ENCODE results near the gene PICK1.
"Not testable (repeated sequence)": the region's sequence is repeated elsewhere in the genome, so short reads cannot be mapped to it uniquely, and the experiment has no call there.

PICK1 gene

GRCh38 chr22:38097557-38098409, 40.6 kb downstream of the PICK1 start:
- peak; percentile 70 for DNase-seq

DNA sequence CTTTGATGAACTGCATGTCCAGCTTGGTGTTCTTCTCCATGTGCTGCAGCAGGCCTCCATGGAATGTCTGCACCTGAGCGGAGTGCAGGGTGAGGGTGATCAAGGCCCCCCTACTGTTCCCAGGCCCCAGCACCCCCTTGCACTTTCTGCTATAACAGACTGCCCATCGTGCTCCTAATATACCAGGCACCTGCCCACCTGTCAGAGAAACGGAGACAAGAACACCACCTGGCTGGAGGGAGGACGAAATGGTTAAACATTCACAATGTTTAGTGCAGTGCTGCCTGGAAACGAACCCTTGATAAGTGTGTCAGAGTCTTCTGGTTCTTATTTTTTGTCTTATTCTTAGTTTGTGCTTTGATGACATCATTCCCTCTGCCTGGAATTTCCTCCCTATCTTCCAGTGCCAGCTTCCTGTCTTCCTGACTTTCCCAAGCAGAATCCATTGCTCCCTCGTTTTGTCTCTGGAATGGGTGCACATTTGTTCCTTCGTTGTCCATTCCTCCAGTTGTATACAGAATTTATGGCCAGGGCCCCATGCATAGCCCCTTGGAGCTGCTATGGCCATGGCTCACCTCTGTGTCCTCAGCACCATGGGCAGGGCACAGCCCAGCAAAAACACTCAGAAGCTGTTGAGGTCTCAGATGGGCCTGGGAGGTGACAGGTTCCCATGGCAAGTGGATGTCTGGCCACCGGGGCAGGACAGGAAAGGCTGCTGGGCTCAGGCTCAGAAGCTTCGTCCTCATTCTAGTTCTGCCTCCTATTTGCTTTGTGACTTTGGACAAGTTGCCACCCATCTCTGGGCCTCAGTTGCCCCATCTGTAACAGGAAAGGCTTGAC, 41.4 kb downstream of the PICK1 start:
- DNase-seq: no peak

DNA sequence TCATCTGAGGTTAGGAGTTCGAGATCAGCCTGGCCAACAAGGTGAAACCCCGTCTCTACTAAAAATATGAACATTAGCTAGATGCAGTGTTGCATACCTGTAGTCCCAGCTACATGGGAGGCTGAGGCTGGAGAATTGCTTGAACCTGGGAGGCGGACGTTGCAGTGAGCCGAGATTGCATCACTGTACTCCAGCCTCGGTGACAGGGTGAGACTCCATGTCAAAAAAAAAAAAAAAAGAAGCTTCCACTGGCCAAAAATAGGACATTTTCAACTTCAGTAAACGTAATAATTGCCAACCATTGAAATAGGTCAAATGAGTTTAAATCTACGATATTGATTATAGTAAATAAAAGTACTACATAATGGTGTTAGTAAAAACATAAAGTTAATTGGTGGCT, 46.4 kb downstream of the PICK1 start:
- DNase-seq: no peak

DNA sequence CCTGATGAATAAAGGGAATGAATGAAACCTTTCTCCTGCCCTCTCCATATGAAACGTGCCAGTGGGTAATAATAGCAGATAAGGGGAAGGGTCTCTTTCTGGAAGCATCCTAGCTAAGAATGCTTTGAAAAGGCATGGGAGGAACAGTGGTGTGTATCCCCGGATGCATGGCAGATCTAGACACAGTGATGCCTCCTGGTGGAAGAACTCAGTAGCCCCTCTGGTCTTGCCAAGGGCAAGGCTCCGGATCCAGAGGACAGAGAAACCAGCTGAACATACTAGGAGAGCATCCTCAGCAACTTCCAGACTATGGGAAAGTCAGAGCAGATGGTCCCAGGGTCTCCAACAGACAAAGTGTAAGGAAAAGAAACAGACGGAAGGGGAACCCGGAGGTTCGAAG, 46.9 kb downstream of the PICK1 start:
- no peak for DNase-seq

GRCh38 chr22:38106814-38107578, 49.8 kb downstream of the PICK1 start:
- no peak for DNase-seq

DNA sequence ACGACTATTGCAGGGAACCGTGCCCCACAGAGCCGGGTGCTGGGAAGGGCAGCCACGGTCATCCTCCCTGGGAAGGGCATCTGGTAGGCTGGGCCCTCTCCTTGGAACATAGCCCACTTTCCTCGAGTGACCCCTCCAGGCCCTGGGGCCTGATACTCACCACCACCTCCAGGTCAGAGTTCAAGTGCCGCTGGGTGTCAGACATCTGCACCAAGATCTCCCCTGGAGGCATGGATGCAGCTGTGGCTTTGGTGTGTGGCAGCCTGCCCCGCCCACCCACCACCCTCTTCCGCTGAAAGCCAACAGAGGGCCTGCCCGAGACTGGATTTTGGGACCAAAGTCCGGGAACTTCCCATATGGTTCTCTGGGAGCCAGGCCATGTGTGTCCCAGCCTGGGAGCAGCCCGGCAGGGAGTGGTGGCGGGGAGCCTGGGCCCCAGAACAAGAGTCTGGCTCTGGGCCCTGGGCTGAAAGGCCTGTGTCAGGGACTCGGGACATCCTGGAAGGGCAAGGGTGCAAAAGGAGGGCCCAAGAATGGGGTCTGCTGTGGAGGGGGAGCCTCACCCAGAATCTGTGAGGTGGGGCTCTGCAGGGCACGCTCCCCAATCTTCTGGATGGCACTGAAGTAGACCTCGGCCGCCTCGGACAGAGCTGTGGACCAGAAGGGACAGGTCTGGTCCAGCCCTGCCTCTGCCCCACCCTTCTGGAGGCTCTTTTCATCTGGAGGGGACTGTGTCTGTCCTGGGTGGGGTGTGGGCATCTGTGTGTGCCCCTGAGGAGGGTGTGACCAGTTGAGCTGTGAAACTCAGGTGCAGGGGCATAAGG, 50.7 kb downstream of the PICK1 start:
- no peak for DNase-seq

DNA sequence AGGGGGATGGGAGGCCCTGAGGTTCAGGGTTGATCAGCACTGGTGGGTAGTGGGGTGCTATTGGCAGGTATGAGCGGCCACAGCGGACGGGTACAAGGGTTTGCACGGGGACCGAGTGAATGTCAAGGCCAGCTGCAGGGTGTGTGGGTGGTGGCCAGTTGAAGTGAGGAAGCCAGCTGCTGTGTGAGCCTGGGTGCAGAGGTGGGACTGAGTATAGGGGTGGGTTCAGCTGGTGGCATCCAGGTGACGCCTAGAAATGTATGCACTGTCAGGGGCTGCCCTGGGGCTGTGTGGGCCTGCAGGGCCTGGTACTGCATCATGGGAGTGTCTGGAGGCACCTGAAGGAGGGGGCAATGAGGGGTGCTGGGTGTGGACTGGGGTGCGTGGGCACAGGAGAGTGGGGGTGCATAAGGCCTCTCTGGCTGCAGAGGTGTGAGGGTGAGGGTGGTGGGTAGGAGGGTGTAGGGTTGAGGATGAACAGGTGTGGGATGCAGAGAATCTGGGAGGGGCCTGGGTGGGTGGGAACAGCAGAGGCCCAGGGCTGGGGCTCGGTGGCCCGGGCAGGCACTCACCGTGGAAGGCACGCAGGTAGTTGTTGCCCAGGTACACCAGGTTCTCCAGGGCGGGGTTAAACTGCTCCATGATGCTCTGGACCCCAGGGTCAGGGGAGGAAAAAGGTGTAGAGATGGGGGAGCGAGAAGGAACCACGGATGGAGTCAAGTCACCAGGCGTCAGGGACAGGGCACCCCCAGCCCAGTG, 51.5 kb downstream of the PICK1 start:
- peak; percentile 24 for DNase-seq

DNA sequence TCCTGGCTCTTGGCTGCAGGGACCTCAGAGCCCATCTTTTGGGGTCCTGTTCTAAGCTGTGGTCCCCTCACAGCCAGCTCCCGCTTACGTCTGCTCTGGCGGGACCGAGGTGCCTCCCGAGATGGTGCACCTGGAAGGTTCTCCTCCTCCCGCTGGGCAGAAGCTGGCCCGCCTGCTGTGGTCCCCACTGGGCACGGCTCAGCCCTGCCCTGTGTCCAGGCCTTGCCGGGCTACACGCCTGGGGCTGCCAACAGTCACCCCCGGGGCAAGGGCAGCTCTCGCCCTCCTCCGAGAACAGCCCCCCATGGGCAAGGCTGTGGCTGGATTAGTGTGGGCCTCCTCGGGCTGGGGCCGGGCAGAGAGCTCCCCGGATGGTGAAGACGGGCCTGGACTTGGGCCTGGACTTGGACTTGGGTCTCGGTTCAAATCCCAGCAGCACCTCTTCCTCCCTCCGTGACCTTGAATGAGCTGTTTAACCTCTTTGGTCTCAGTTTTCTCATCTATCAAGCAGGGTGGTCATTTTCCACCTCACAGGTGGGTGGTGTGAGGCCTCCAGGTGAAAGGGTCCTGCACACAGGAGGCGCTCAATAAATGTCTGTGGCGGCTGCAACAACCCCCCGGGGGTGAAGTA, 52.3 kb downstream of the PICK1 start:
- peak; percentile 93 for DNase-seq

DNA sequence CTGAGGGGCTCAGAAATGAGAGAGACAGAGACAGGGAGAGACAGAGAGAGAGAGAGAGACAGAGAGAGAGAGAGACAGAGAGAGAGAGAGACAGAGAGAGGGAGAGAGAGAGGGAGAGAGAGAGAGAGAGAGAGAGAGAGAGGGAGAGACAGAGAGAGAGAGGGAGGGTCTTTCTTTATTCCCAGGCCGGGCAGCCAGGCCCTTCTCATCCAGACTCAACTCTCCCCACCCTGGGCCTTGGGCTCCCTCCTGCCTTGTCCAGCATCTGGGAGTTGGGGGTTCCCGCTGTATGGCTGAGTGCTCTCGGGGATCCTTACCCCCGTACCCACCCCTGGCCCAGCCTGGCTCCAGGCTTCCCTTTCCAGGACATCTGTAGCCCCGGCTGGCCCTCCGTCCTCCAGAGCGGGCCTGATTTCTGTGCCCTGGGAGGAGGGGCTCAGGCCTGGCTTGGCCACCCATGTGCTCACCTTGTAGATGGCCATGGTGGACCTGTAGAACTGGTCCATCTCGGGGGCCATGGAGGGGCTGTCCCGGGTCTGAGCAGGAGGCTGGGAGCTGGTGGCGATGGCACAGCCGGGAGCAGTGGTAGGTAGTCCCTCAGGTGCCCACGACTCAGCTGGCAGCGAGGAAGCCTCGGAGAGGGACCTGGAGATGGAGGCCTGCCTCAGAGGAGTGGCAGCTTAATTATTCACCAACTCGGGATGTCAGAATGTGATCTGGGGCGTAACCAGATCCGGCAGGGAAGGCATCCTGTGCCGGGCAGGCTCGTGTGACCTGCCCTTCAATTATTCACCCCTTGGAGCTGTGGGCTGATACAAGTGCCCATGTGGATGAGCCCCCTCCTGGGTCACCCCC, 53.0 kb downstream of the PICK1 start, which contains the start of gene BAIAP2L2:
TSS of gene BAIAP2L2 (minus strand) at position 677 of the 855 bp plus-strand sequence. CDS start at position 518, 159 bp downstream.
- peak; percentile 15 for DNase-seq

GRCh38 chr22:38110863-38111852, 54.0 kb downstream of the PICK1 start:
- no peak for DNase-seq

- DNase-seq: no peak
Measured at GRCh38 chr22:38111925-38112355, 54.7 kb downstream of the PICK1 start.

DNA sequence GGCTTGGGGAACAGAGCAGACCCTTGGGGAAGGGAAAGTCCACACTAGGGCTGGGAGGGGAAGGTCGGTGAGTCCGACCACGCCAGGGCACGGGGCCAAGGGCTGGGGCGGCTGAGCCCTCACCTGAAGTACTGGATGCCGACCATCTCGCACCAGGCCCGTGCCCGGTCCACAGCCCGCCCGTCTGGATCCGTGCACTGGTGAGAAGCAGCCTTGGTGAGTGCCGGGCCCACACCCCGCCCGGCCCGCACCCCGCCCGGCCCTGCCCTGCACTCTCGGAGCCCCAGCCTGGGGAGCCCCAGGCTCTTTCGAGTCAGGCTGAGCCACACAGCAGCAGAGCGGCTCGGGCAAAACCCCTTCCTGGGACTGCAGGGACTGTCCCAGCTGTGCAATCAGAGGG, 55.2 kb downstream of the PICK1 start:
- no peak for DNase-seq

DNA sequence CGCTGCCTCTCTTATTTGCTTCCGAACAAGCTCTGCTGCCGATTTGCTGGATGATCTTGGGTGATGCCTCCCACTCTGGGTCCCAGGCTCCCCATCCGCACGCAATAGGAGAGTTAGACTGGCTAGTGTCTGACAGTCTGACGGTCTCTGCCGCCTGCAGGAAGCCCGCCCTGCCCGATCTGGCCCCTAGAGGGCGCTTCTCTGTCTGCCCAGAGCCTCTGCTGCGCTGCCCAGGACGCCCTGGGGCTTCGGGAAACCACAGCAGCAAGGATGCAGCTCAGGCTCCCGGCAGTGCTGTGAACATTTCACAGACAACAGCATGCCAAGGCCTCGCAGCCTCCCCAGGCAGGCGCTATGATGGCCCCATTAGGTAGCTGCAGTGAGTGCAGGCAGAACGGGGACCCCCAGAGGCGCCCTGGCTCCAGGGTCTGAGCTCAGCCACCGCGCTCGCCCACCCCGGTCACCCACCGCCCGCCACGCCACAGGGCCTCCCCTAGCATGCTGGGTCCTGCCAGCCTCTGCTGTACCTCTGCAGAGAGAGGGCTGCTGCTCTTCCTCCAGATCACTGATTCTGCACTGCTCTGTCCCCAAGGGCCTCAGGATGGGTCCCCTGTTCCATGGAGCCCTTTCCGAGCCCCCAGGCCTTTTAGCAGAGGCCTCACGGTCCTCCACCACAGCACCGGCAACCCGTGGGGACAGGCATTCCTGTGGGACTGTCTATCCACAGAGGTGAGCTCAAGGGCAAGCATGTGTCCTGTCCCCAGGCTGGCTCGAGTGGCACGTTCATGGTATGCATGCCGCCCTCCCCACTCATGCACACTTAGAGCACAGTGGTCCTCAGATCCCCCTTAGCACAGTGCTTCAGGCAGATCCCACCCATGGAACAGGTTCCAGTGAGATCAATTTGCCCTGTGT, 57.5 kb downstream of the PICK1 start:
- DNase-seq: peak; percentile 92

DNA sequence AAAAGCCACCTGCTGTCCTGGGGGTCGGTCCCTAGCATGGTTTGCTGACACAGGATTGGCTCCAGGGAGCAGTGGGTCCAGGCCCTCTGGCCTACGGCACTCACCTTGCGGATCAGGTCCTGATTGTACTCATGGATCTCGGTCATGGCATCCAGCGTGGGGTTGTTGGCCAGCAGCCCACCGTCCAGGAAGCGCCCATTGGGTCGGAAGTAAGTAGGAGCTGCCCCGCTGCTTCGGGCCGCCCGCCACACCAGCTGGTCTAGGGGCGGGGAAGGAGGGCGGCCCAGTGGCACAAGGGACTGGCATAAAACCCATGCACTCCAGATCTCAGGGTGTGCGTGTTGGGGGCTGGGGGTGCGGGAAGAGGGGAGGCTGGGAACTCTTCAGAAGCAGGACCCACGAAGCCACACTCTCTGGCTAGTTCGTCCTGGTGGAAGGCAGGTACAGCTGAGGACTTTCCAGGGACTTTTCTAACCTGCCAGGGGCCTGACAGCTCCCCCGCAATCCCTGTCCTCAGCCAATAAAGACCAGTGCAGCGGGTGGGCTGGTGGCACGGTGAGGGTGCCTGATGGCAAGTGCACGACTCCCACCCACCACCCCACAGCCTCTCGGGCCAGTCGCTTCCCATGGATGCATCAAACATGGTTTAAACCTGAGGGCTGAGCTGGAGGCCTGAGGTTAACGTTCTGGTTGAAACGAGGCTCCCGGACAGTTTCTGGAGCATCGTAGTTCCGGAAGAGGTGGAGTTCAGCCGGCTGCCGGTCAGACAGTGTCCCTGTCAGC, 58.4 kb downstream of the PICK1 start:
- DNase-seq: peak; percentile 9

DNA sequence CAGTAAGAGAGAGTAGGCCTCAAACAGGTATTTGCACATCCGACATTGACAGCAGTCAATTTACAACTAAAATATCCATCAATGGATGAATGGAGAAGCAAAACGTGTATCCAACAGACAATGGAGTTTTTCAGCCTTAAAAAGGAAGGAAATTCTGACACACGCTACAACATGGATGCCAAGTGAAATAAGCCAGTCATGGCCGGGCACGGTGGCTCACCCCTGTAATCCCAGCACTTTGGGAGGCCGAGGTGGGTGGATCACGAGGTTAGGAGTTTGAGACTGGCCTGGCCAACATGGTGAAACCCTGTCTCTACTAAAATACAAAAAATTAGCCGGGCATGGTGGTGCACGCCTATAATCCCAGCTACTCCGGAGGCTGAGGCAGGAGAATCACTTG, 60.4 kb downstream of the PICK1 start:
- not testable (repeated sequence) for DNase-seq

DNA sequence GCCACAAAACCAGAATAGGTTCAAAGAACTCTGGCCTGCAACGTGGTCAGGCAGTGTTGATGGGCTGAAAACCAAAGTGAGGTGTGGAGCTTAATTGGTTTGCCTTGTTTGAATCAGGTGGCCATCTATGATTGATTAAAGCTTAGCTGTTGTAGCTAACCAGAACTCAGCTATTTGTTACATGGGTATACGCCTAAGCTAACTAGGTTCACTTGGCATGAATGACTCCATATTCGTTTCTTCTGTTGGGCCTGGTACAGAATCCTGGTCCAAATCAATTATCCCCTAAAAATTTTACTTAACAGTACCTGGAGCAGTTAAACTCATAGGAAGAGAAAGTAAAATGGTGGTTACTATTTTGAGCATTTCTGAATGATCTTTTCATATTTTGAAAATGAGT, 61.0 kb downstream of the PICK1 start:
- no peak for DNase-seq

- DNase-seq: not testable (repeated sequence)
Measured at GRCh38 chr22:38118747-38119146, 61.5 kb downstream of the PICK1 start.

Measured in eye (tissue), 1 donor.